Activated naive CD8-positive, alpha-beta T cell (primary cell): ENCODE results near the gene NETO2.

Source experiments
- H3K27ac Mint-ChIP-seq: one replicate; pipeline ENCODE4 v1.8.0; 2021; ENCODE audit warnings: mixed read lengths
- H3K27me3 Mint-ChIP-seq: one replicate; pipeline ENCODE4 v1.8.0; 2021; ENCODE audit warnings: mixed read lengths
- H3K36me3 Mint-ChIP-seq: one replicate; pipeline ENCODE4 v1.8.0; 2021; ENCODE audit warnings: mixed read lengths
- H3K4me1 Mint-ChIP-seq: one replicate; pipeline ENCODE4 v1.8.0; 2021; ENCODE audit warnings: low read depth, mixed read lengths
- H3K4me3 Mint-ChIP-seq: one replicate; pipeline ENCODE4 v1.8.0; 2021; ENCODE audit warnings: mild to moderate bottlenecking, mixed read lengths
- H3K9me3 Mint-ChIP-seq: one replicate; pipeline ENCODE4 v1.8.0; 2021; ENCODE audit warnings: low read depth, mixed read lengths

The NETO2 gene

GRCh38 chr16:47096297-47096696, 47.4 kb downstream of the NETO2 start:
- Mint-ChIP-seq H3K4me3 (no peak overlapping the region), H3K4me1 (no peaks in the 10 kb centered on the region), H3K9me3 (no peaks in the 10 kb centered on the region), H3K27ac (no peak overlapping the region), H3K36me3 (peaks cover 9% of the 10 kb centered on the region), H3K27me3 (peaks cover 7% of the 10 kb centered on the region)

DNA sequence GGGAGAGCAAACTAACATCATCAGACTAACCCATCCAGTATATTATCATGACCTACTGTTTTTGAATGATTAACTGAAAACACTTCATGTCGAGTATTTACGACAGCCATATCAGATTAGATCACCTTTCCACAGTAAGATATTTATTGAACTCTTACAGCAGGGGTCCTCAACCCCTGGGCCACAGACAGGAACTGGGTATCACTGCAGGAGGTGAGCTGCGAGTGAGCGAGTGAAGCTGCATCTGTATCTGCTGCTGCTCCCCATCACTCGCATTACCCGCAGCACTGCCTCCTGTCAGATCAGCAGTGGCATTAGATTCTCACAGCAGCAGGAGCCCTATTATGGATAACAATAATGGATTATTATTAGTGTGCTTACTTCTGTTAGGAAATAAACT, 59.5 kb downstream of the NETO2 start:
- Mint-ChIP-seq H3K4me3 (no peak overlapping the region), H3K4me1 (no peaks in the 10 kb centered on the region), H3K9me3 (no peaks in the 10 kb centered on the region), H3K27me3 (no peaks in the 10 kb centered on the region), H3K27ac (no peak overlapping the region), H3K36me3 (peaks cover 6% of the 10 kb centered on the region)

DNA sequence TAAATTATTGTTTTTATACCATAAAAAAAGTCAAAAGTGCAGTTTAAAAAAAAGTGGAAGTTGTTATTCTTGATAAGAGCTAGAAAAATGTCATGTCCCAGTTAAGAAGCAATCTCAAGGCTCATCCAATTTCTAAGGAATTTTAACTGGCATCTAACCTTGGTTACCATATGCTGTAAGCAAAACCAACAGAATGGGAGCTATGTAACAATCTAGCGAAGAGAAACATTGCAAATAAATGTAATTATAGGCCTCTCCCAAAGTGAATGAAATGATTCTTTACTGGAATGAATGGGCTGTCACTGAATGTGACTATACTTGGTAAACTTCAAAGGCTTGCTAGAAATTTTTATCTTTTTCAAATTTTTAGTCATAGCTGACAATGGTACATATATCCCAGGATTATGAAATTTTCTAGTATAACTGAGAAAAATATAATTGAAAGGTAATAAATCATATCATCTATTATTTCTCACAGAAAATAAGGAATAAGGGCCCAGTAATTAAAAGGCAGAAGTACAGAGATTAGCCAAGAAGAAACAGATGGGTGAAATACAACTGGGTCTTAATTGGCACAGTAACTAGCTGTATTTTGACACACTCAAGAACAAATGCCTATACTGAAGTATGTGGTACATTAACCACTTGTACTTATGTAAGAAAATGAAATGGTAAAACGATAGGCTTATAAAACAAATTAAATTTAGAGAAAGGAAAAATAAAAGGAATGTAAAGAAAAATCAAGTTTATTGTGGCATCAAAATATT, 61.5 kb downstream of the NETO2 start:
- Mint-ChIP-seq H3K36me3 (peaks cover 4% of the 10 kb centered on the region), H3K4me1 (no peaks in the 10 kb centered on the region), H3K27me3 (no peaks in the 10 kb centered on the region), H3K9me3 (no peaks in the 10 kb centered on the region), H3K27ac (no peak overlapping the region), H3K4me3 (no peak overlapping the region)

DNA sequence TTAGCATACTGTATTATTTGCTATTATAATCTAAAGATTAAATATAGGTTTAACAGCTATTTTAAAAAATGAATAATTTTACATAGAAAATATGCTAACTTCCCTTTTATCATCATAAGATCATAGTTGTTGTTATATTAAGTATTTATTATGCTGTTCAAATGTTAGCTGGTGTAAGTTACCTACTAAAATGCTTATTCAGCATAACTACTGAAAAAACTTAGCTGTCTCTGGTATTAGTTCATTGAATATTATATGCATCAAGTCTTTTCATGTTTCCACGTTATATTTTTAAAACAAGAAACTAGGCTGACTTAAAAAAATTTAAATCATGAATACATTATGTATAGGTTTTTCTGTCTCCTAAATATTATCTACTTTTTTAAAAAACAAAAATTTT, 62.6 kb downstream of the NETO2 start:
- H3K9me3 Mint-ChIP-seq, result no peaks in the 10 kb centered on the region
- H3K27ac Mint-ChIP-seq, result no peak overlapping the region
- no peak overlapping the region for H3K4me3 Mint-ChIP-seq
- H3K4me1 Mint-ChIP-seq, result no peaks in the 10 kb centered on the region
- H3K36me3 Mint-ChIP-seq, result no peaks in the 10 kb centered on the region
- no peaks in the 10 kb centered on the region for H3K27me3 Mint-ChIP-seq

GRCh38 chr16:47079860-47080259, 63.9 kb downstream of the NETO2 start:
- no peaks in the 10 kb centered on the region for H3K36me3 Mint-ChIP-seq
- no peak overlapping the region for H3K27ac Mint-ChIP-seq
- no peak overlapping the region for H3K4me3 Mint-ChIP-seq
- H3K9me3 Mint-ChIP-seq, result no peaks in the 10 kb centered on the region
- H3K4me1 Mint-ChIP-seq, result no peaks in the 10 kb centered on the region
- H3K27me3 Mint-ChIP-seq, result no peaks in the 10 kb centered on the region

DNA sequence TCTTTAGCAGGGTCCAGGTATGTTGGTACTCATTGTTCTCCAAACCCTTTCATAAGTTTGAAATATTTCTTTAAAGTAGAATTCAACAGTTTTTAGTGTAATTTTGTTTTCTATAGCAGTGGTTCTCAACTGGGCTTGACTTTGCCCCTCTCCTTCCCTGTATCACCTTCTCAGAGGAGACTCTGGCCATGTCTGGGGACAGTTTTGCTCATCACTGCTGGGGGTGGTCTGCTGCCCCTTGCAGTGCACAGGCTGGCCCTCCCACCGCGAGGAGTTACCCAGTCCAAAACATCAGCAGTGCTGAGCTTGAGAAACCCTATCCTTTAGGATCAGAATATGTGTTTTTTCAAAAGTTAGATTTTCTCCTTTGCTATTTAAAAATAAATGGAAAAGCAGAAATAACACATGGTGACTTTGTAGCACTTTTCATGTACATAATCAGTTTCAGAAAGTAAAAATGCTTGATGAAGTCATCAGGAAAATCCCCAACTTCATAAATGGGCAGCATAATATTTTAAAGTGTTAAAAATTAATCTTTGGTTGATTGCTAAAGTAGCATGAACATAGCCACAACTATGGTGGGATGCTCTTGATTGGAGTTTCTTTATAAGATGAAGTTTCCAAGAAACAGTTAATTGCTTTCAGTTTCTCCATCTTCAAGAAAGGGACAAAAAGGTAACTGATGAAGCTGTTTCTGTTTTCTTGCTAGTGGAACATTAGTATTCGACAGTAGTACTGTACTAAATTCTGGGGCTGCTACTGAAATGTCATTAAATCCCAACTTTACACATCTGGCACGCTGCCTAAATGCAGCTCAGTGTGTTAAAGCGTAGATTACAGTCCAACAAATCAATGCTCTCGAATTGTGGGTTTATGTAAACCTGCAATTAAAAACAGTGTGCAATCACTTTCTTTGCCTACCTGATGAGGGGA, 70.3 kb downstream of the NETO2 start:
- no peaks in the 10 kb centered on the region for H3K27me3 Mint-ChIP-seq
- peaks cover 4% of the 10 kb centered on the region for H3K9me3 Mint-ChIP-seq
- no peak overlapping the region for H3K27ac Mint-ChIP-seq
- no peak overlapping the region for H3K4me3 Mint-ChIP-seq
- H3K36me3 Mint-ChIP-seq, result no peaks in the 10 kb centered on the region
- H3K4me1 Mint-ChIP-seq, result peaks cover 5% of the 10 kb centered on the region

DNA sequence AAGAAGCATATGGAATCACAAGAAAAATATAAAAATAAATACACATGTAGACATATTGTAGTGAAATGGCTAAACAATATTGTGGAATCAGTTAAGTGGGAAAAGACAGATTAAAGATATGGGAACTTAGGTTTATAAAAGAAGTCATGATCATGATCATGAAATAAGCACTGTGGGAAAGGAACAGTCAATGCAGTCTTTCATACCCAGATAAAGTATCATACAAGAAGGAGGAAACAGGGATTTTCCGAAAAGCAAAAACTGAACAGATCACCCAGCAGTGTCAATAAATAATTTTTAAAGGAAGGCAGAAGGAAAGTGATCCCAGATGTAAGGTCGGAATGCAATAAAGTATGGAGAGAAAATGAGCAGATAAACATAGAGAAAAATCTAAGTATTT, 71.6 kb downstream of the NETO2 start:
- H3K4me1 Mint-ChIP-seq, result peaks cover 5% of the 10 kb centered on the region
- peaks cover 4% of the 10 kb centered on the region for H3K9me3 Mint-ChIP-seq
- H3K27ac Mint-ChIP-seq, result no peak overlapping the region
- H3K4me3 Mint-ChIP-seq, result no peak overlapping the region
- H3K27me3 Mint-ChIP-seq, result no peaks in the 10 kb centered on the region
- H3K36me3 Mint-ChIP-seq, result no peaks in the 10 kb centered on the region

DNA sequence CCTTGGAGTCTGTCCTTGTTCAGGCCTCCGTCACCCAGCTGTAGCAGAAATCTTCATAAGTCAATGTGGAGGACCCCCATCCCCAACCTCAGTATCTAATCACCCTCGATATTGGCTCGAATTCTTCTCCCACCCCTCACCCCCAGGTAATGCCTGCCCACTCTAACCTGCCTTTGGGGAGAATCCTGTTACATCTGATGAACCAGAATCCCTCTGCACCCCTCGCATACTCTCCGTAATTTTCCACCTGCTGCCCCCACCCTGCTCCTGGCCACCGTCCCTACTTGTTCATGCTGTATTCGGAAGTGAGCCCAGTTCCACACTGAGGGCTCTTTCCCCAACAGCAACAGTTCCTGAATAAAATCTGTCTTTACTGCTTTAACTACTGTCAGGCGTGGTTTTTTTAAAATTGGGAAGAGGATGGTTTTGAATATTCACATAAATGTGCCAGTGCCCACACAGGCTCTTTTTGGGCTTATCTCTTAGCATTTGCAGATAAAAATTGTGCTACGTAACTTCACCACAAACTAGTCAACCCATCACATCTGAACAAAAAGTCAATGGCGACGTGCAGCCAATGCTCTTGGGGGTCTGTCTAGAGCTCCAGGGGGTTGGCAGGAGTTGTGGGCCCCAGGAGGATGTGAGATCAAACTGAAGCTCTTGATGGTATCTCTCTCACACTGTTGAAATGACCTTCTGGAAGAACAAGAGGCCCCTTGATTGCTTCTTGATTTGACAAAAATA, 73.7 kb downstream of the NETO2 start:
- no peak overlapping the region for H3K27ac Mint-ChIP-seq
- H3K27me3 Mint-ChIP-seq, result no peaks in the 10 kb centered on the region
- no peak overlapping the region for H3K4me3 Mint-ChIP-seq

DNA sequence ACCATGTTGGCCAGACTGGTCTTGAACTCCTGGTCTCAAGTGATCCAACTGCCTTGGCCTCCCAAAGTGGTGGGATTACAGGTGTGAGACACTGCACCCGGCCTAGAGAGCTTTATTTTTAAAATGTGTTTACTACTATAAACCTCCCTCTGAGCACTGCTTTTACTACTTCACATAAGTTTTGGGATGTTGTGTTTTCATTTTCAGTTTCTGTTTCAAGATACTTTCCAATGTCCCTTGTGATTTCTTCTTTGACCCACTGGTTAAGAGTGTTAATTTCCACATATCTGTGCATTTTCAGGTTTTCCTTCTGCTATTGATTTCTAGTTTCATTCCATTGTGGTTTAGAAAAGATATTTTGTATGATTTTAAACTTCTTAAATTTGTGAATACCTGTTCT, 74.4 kb downstream of the NETO2 start:
- no peaks in the 10 kb centered on the region for H3K36me3 Mint-ChIP-seq
- no peak overlapping the region for H3K27ac Mint-ChIP-seq
- no peak overlapping the region for H3K4me3 Mint-ChIP-seq
- peaks cover 4% of the 10 kb centered on the region for H3K9me3 Mint-ChIP-seq
- no peaks in the 10 kb centered on the region for H3K27me3 Mint-ChIP-seq
- H3K4me1 Mint-ChIP-seq, result peaks cover 5% of the 10 kb centered on the region

More for the DNA sequence above, 73.7 kb downstream of the NETO2 start:
- Mint-ChIP-seq H3K4me1 (peaks cover 5% of the 10 kb centered on the region), H3K9me3 (peaks cover 4% of the 10 kb centered on the region), H3K36me3 (no peaks in the 10 kb centered on the region)

DNA sequence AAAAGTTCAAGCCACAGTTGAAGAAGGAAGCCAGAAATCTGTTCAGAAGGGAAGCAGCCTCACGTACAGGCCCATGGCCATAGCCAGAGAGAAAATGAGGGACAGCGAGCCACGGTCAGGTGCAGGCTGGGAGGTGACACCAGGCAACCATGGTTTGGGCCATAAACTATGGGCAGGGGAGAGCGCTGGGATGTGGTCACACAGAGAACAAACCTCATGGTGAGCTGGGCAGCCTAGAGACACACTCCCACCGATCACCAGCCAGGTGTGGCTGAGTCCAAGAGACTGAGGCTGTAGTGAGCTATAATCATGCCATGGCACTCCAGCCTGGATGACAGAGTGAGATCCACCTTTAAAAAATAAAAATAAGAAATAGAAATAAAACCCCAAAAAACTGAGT, 76.5 kb downstream of the NETO2 start:
- Mint-ChIP-seq H3K9me3 (peaks cover 6% of the 10 kb centered on the region), H3K4me3 (no peak overlapping the region), H3K27me3 (no peaks in the 10 kb centered on the region), H3K27ac (no peak overlapping the region), H3K4me1 (peaks cover 4% of the 10 kb centered on the region), H3K36me3 (no peaks in the 10 kb centered on the region)

DNA sequence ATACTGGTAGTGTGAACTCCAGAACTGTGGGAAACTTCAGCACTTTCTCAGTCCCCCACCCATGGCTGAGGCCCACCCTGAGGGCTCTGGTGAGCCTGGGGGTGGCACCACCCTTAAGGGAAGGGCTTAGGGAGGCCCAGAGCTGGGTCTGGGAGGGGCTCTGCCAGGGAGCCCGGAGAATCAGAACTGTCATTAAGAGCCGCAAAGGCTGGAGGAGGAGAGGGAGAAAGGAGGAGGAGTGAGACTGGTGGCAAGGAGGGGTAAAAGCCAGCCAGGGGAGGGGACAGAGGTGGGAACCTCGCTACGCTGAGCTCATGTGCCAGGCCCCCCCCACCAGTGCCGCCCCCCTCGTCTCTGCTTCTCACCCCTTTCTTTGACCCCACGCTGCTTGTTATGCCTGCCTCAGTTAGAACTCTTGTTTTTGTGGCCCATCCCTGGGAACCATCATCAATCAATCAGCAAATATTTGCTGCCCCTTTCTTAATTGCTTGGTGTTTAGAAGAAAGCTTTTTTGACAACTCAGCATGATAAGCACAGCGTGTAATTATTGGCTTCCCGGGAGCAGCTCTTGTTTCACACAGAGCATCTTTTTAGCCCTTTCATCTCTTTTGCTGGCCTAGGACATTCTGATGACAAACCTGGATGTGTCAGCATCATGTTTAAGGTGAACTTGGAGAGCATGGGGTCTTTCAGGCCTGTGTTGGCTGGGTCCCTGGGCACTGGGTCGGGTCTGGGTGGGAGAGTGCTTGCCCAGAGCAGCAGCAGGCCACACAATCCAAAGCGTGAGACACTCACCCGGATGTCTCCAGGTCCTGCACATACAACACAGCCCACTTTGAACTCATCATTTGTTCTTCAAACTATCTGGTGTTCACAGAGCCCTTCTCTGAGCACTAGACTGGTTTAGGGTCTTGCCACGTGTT, 77.7 kb downstream of the NETO2 start:
- H3K4me1 Mint-ChIP-seq, result peaks cover 4% of the 10 kb centered on the region
- H3K27me3 Mint-ChIP-seq, result no peaks in the 10 kb centered on the region
- H3K9me3 Mint-ChIP-seq, result peaks cover 3% of the 10 kb centered on the region
- H3K4me3 Mint-ChIP-seq, result no peak overlapping the region
- no peak overlapping the region for H3K27ac Mint-ChIP-seq
- H3K36me3 Mint-ChIP-seq, result no peaks in the 10 kb centered on the region

GRCh38 chr16:47064775-47065174, 79.0 kb downstream of the NETO2 start:
- no peaks in the 10 kb centered on the region for H3K36me3 Mint-ChIP-seq
- H3K4me1 Mint-ChIP-seq, result peaks cover 4% of the 10 kb centered on the region
- H3K4me3 Mint-ChIP-seq, result no peak overlapping the region
- peaks cover 3% of the 10 kb centered on the region for H3K9me3 Mint-ChIP-seq
- H3K27me3 Mint-ChIP-seq, result no peaks in the 10 kb centered on the region
- no peak overlapping the region for H3K27ac Mint-ChIP-seq

DNA sequence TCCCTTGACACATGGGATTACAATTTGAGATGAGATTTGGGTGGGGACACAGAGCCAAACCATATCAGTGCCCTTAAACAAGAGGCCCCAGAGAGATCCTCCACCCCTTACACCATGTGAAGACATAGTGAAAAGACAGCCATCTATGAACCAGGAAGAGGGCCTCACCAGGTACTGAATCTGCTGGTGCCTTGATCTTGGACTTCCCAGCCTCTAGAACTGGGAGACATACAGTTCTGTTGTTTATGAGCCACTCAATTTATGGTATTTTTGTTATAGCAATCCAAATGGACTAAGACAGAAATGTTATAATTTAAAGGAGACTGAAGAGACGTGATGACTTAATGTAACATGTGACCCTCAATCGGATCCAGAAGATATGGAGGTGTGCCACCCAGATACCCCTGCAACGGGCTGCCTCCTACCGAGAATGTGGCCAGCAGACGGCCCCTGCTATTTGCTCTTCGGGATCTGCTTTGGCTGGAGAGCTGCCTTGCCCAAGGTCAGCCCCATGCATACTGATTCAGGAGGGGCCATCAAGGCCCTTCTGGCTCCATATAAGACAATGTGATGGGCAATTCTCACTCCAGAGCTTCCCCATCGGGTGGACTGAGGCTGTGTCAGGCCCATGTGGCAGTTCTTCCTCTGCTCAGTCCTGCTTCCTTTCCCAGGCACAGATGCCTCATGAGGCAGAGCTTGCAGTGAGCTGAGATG, 80.6 kb downstream of the NETO2 start:
- no peak overlapping the region for H3K27ac Mint-ChIP-seq
- no peaks in the 10 kb centered on the region for H3K27me3 Mint-ChIP-seq
- H3K4me1 Mint-ChIP-seq, result no peaks in the 10 kb centered on the region
- no peak overlapping the region for H3K4me3 Mint-ChIP-seq
- H3K9me3 Mint-ChIP-seq, result peaks cover 3% of the 10 kb centered on the region
- no peaks in the 10 kb centered on the region for H3K36me3 Mint-ChIP-seq

GRCh38 chr16:47061204-47061603, 82.5 kb downstream of the NETO2 start:
- peaks cover 3% of the 10 kb centered on the region for H3K9me3 Mint-ChIP-seq
- H3K4me3 Mint-ChIP-seq, result no peak overlapping the region
- H3K27me3 Mint-ChIP-seq, result no peaks in the 10 kb centered on the region
- no peaks in the 10 kb centered on the region for H3K36me3 Mint-ChIP-seq
- H3K4me1 Mint-ChIP-seq, result no peaks in the 10 kb centered on the region
- H3K27ac Mint-ChIP-seq, result no peak overlapping the region
